GM12878 (cell line): ENCODE measurements around the gene VTA1.
"Not testable (repeated sequence)": the region's sequence is repeated elsewhere in the genome, so short reads cannot be mapped to it uniquely, and the experiment has no call there.

Experiments used
- MLLT1 ChIP-seq: fragments of 450-650 bp; IDR thresholded peaks from 2 replicates; pipeline ENCODE4 v1.6.1; 2016; ENCODE audit warnings: mild to moderate bottlenecking
- MXI1 ChIP-seq: fragments of 150-350 bp; IDR thresholded peaks from 2 replicates; pipeline ENCODE4 v1.6.1; 2011; ENCODE audit warnings: low read depth, mild to moderate bottlenecking, inconsistent platforms, low read length, improper control_type of control experiment
- POLR2A ChIP-seq: IDR thresholded peaks from 2 replicates; pipeline ENCODE4 v1.6.1; 2011; ENCODE audit warnings: low read depth, mild to moderate bottlenecking, low read length
- RFX5 ChIP-seq: IDR thresholded peaks from 2 replicates; pipeline ENCODE4 v1.6.1; 2011; ENCODE audit warnings: low read depth, low read length, improper control_type of control experiment
- TF ChIP-seq, protein P1 (sequence below), 3 experiments: IDR thresholded peaks in 2 of 3; conservative IDR thresholded peaks in 1 of 3; 2 replicates each; pipeline ENCODE4 v1.5.1; 2011; ENCODE audit warnings: low read depth in 3 of 3, low read length in 3 of 3, mild to moderate bottlenecking in 3 of 3, control low read depth in 2 of 3, moderate library complexity in 2 of 3, inconsistent platforms in 1 of 3, mixed read lengths in 1 of 3; ENCODE audit not compliant: control insufficient read depth in 2 of 3, insufficient read depth in 1 of 3; ENCODE audit errors: extremely low read depth in 1 of 3

- TF ChIP-seq, protein P1, sequence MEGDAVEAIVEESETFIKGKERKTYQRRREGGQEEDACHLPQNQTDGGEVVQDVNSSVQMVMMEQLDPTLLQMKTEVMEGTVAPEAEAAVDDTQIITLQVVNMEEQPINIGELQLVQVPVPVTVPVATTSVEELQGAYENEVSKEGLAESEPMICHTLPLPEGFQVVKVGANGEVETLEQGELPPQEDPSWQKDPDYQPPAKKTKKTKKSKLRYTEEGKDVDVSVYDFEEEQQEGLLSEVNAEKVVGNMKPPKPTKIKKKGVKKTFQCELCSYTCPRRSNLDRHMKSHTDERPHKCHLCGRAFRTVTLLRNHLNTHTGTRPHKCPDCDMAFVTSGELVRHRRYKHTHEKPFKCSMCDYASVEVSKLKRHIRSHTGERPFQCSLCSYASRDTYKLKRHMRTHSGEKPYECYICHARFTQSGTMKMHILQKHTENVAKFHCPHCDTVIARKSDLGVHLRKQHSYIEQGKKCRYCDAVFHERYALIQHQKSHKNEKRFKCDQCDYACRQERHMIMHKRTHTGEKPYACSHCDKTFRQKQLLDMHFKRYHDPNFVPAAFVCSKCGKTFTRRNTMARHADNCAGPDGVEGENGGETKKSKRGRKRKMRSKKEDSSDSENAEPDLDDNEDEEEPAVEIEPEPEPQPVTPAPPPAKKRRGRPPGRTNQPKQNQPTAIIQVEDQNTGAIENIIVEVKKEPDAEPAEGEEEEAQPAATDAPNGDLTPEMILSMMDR (IDR thresholded peaks at IDR 0.05 in 2 of 3, conservative IDR thresholded peaks at IDR 0.05 in 1 of 3; ENCODE audit: control insufficient read depth in 2 of 3, extremely low read depth in 1 of 3, insufficient read depth in 1 of 3, low read depth in 3 of 3, low read length in 3 of 3), result not testable (repeated sequence)
- not testable (repeated sequence) for TF ChIP-seq MXI1, MLLT1, POLR2A, RFX5
These were observed 36.2 kb upstream of the VTA1 start for GRCh38 chr6:142110820-142111219.
